ENCODE data around the gene HSD17B2. TPM values are rescaled to one million over a fixed set of nuclear protein-coding genes. Genes with fewer than 3 reads are reported as not detected.
"Not testable (repeated sequence)": the region's sequence is repeated elsewhere in the genome, so short reads cannot be mapped to it uniquely, and the experiment has no call there.

HSD17B2 gene
- total RNA-seq, 4 donors from 2014 or later = 0.22 to 0.29 TPM; not detected in 2

- no peak for TF ChIP-seq POLR2A (IDR thresholded peaks at IDR 0.05)
- TF ChIP-seq CTCF (IDR thresholded peaks at IDR 0.05 in 4 of 5, conservative IDR thresholded peaks at IDR 0.05 in 1 of 5) = no peak
- intact Hi-C loops (cut with DNase I; ENCODE audit: low total_unique reads) (no loop called here), in situ Hi-C loops (cut with MboI; ENCODE audit: low sequenced_read_pairs in 4 of 4) (loop anchor here in 1 of 4 donors (25.0 kb wide), 1 partner anchor 103 kb away; no protein-coding TSS in a partner anchor)
- no peak overlapping the region for H3K27ac ChIP-seq
- ATAC-seq (no peak), DNase-seq (no peak)
- no peaks in the 10 kb centered on the region for H3K4me1 ChIP-seq
- H3K36me3 ChIP-seq = no peaks in the 10 kb centered on the region
- no peaks in the 10 kb centered on the region for H3K9me3 ChIP-seq
- peaks cover 0 to 8% (median 0%) of the 10 kb centered on the region in 3 donors for H3K27me3 ChIP-seq
- no peak overlapping the region for H3K4me3 ChIP-seq
Observed at GRCh38 chr16:82008957-82009592, 26.0 kb upstream of the HSD17B2 start.

- H3K27ac ChIP-seq; H3K4me1 ChIP-seq; DNase-seq; H3K27me3 ChIP-seq; H3K36me3 ChIP-seq; H3K9me3 ChIP-seq; ATAC-seq; H3K4me3 ChIP-seq; intact Hi-C loops (cut with DNase I; ENCODE audit: low total_unique reads): not testable (repeated sequence)
- in situ Hi-C loops (cut with MboI; ENCODE audit: low sequenced_read_pairs in 4 of 4) = loop anchor here in 1 of 4 donors (25.0 kb wide), 1 partner anchor 103 kb away; no protein-coding TSS in a partner anchor
Observed at GRCh38 chr16:82009789-82010188, 25.3 kb upstream of the HSD17B2 start.

DNA sequence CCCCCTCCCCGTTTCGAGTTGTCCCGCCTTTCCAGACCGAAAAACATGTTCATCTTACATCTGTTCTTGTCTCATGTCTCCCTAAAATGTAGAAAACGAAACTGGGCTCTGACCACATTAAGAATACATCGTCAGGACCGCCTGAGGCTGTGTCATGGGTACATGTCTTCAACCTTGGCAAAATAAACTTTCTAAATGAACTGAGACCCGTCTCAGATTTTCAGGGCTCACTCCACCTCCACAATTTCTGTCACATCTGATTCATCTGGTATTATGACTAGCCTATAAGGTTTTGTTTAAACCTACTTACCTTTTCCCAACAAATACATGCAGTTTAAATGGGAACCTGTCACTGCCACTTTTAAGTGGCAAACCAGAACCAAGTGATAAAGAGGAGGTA lies 24.4 kb upstream of the HSD17B2 start:
- no peaks in the 10 kb centered on the region for H3K9me3 ChIP-seq
- H3K27me3 ChIP-seq = peaks cover 0 to 8% (median 0%) of the 10 kb centered on the region in 3 donors
- H3K36me3 ChIP-seq = no peaks in the 10 kb centered on the region
- intact Hi-C loops (cut with DNase I; ENCODE audit: low total_unique reads) (no loop called here), in situ Hi-C loops (cut with MboI; ENCODE audit: low sequenced_read_pairs in 4 of 4) (loop anchor here in 1 of 4 donors (25.0 kb wide), 1 partner anchor 102 kb away; no protein-coding TSS in a partner anchor)
- H3K27ac ChIP-seq = no peak overlapping the region
- no peak overlapping the region for H3K4me3 ChIP-seq
- ATAC-seq = no peak
- DNase-seq = no peak
- TF ChIP-seq POLR2A (IDR thresholded peaks at IDR 0.05) (no peak), CTCF (IDR thresholded peaks at IDR 0.05 in 4 of 5, conservative IDR thresholded peaks at IDR 0.05 in 1 of 5) (no peak)
- H3K4me1 ChIP-seq = no peaks in the 10 kb centered on the region

DNA sequence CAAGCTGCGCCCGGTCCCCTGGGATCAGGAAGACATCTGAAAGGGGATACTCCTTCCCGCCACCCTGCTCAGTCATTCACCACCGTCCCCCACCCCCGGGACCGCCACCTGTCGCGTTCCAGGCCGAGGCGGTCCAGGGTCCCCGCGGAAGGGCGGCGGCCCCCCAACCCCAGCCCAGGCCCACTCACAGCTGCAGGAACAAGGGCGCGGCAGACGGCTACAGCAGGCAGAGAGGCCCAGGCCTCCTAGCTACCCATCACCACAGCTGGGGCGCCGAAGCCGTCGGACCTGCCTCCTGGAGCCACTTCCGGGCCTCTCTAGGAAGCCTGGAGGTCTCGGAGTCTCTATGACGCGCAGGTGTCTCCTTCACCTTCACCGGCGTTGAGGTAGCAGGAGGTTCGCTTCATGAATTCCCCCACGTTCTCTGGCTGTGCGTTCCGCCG lies 23.8 kb upstream of the HSD17B2 start, which contains the start of gene SDR42E1:
TSS of gene SDR42E1 (minus strand) at position 272 of the 443 bp plus-strand sequence. CDS start 10,612 bp downstream, outside the sequence.
- TF ChIP-seq POLR2A (IDR thresholded peaks at IDR 0.05) (no peak), CTCF (IDR thresholded peaks at IDR 0.05 in 4 of 5, conservative IDR thresholded peaks at IDR 0.05 in 1 of 5) (no peak)
- Histone ChIP-seq H3K9me3 (no peaks in the 10 kb centered on the region), H3K36me3 (no peaks in the 10 kb centered on the region), H3K27me3 (peaks cover 0 to 8% (median 0%) of the 10 kb centered on the region in 3 donors), H3K27ac (no peak within 1 kb of the TSS), H3K4me3 (no peak within 1 kb of the TSS), H3K4me1 (no peaks in the 10 kb centered on the region)
- ATAC-seq = no peak
- intact Hi-C loops (cut with DNase I; ENCODE audit: low total_unique reads) (no loop called here), in situ Hi-C loops (cut with MboI; ENCODE audit: low sequenced_read_pairs in 4 of 4) (loop anchor here in 1 of 4 donors (25.0 kb wide), 1 partner anchor 101 kb away; no protein-coding TSS in a partner anchor)
- no peak for DNase-seq

DNA sequence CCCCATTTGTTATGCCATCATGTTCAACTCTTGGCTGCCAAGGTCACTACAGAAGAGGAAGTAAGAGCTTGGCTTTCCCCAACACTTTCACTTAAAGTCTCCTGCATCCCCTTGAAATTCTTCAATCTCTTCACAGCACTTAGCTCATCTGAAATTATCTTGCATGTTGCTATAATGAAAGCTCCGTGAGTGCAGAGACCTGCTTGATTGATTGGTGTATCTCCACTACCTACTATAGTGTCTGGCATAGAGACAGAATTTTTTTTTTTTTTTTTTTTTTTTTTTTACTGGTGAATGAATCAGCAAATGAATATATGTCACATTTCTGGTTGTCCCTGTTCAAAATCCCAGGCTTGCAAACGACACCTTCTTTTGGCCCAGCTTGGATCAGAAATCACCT lies 21.9 kb upstream of the HSD17B2 start:
- in situ Hi-C loops (cut with MboI; ENCODE audit: low sequenced_read_pairs in 4 of 4) (loop anchor here in 1 of 4 donors (25.0 kb wide), 1 partner anchor 99 kb away; no protein-coding TSS in a partner anchor), intact Hi-C loops (cut with DNase I; ENCODE audit: low total_unique reads) (no loop called here)
- peaks cover 0 to 8% (median 0%) of the 10 kb centered on the region in 3 donors for H3K27me3 ChIP-seq
- TF ChIP-seq CTCF (IDR thresholded peaks at IDR 0.05 in 4 of 5, conservative IDR thresholded peaks at IDR 0.05 in 1 of 5) (no peak), POLR2A (IDR thresholded peaks at IDR 0.05) (no peak)
- no peak overlapping the region for H3K4me3 ChIP-seq
- H3K4me1 ChIP-seq = no peaks in the 10 kb centered on the region
- DNase-seq = no peak
- no peak overlapping the region for H3K27ac ChIP-seq
- H3K9me3 ChIP-seq = no peaks in the 10 kb centered on the region
- H3K36me3 ChIP-seq = no peaks in the 10 kb centered on the region
- no peak for ATAC-seq

Measured in gastrocnemius medialis (tissue), 4 donors.